GM12878 (cell line): ENCODE results near the gene ATRN. TPM values are rescaled to one million over a fixed set of nuclear protein-coding genes. Genes with fewer than 3 reads are reported as not detected.

Source experiments
- ATAC-seq: fragments of 200-7000 bp; cut with Tn5 transposase; 3 replicates; pipeline ENCODE4 v1.9.1; 2020; ENCODE audit warnings: mild to moderate bottlenecking, moderate library complexity
- BruUV-seq: library from RNA; stranded (reverse); fragments of 400-500 nt; replicated peaks from 2 replicates; lab custom pipeline; 2021; lab: Mats Ljungman, UMichigan
- CTCF ChIA-PET: fragments of 300-600 bp; sonication (Branson Sonifier 250); formaldehyde crosslinking; extraction: SDS; loops from one replicate; lab custom pipeline; 2021; ENCODE audit warnings: inconsistent platforms; lab: Yijun Ruan, JAX
- POLR2A ChIA-PET: fragments of 350-600 bp; formaldehyde crosslinking; extraction: SDS; loops from one replicate; lab custom pipeline; 2021; ENCODE audit warnings: inconsistent platforms; lab: Charles Lee
- RAD21 ChIA-PET: fragments of 300-600 bp; sonication (Branson Sonifier 250); formaldehyde crosslinking; loops from one replicate; lab custom pipeline; 2023; ENCODE audit warnings: antibody characterized with exemption; ENCODE audit not compliant: unreplicated experiment; lab: Charles Lee
- SMC1A ChIA-PET: fragments of 300-600 bp; sonication (Branson Sonifier 250); formaldehyde crosslinking; loops from one replicate; lab custom pipeline; 2023; ENCODE audit not compliant: unreplicated experiment, uncharacterized antibody; lab: Charles Lee
- DNase-seq: peaks from one replicate; pipeline ENCODE4 v3.0.0-alpha.2; 2011; ENCODE audit warnings: low read depth, low spot score
- FAIRE-seq: peaks from 3 replicates; lab custom pipeline; 2011; peaks lifted over from hg19 to GRCh38; lab: Jason Lieb, UNC
- H2AFZ ChIP-seq: 2 replicates; pipeline ENCODE4 v1.6.0; 2011; ENCODE audit warnings: low read depth, low read length, control low read depth; ENCODE audit not compliant: control insufficient read depth
- H3K27ac ChIP-seq: 2 replicates; pipeline ENCODE4 v1.5.1; 2011; ENCODE audit warnings: control low read depth; ENCODE audit not compliant: control insufficient read depth, insufficient read depth
- H3K27me3 ChIP-seq, 2 experiments: replicated peaks in 1 of 2; 2 replicates each; pipeline versions ENCODE4 v1.6.0 to v1.6.1; 2011; ENCODE audit warnings: low read length in 1 of 2; ENCODE audit not compliant: control insufficient read depth in 2 of 2, insufficient read depth in 2 of 2
- H3K36me3 ChIP-seq, 2 experiments: 2 replicates each; pipeline ENCODE4 v1.5.1; 2011; ENCODE audit warnings: low read length in 1 of 2; ENCODE audit not compliant: control insufficient read depth in 2 of 2, insufficient read depth in 2 of 2
- H3K4me1 ChIP-seq: 2 replicates; pipeline ENCODE4 v1.6.1; 2011; ENCODE audit warnings: mild to moderate bottlenecking, low read length, moderate library complexity, mixed read lengths; ENCODE audit not compliant: control insufficient read depth, insufficient read depth
- H3K4me2 ChIP-seq: 2 replicates; pipeline ENCODE4 v1.6.0; 2011; ENCODE audit warnings: control low read depth; ENCODE audit not compliant: control insufficient read depth, insufficient read depth
- H3K4me3 ChIP-seq: fragments of 200-600 bp; sonication (generic); 2 replicates; pipeline ENCODE4 v1.5.1; 2016
- H3K79me2 ChIP-seq: 2 replicates; pipeline ENCODE4 v1.6.0; 2011; ENCODE audit warnings: low read length; ENCODE audit not compliant: control insufficient read depth, insufficient read depth
- H3K9ac ChIP-seq: 2 replicates; pipeline ENCODE4 v1.8.0; 2011; ENCODE audit warnings: low read length, control low read depth, mixed read lengths; ENCODE audit not compliant: control insufficient read depth, insufficient read depth
- H3K9me3 ChIP-seq: replicated peaks from 3 replicates; pipeline ENCODE4 v1.5.1; 2011; ENCODE audit warnings: mild to moderate bottlenecking, low read length; ENCODE audit not compliant: control insufficient read depth, insufficient read depth
- H4K20me1 ChIP-seq: 2 replicates; pipeline ENCODE4 v1.6.0; 2011; ENCODE audit not compliant: control insufficient read depth, insufficient read depth
- BACH1 ChIP-seq: fragments of 450-650 bp; IDR thresholded peaks from 2 replicates; pipeline ENCODE4 v1.6.1; 2017; ENCODE audit warnings: mild to moderate bottlenecking, borderline replicate concordance
- BHLHE40 ChIP-seq, 2 experiments: fragments of 450-650 bp in 1 of 2; IDR thresholded peaks; 2 replicates each; pipeline ENCODE4 v1.6.1; 2011 to 2017; ENCODE audit warnings: low read depth in 2 of 2, borderline replicate concordance in 1 of 2, improper control_type of control experiment in 1 of 2, low read length in 1 of 2, mild to moderate bottlenecking in 1 of 2
- BRCA1 ChIP-seq: IDR thresholded peaks from 2 replicates; pipeline ENCODE4 v1.6.1; 2011; ENCODE audit warnings: low read depth, low read length, improper control_type of control experiment
- CEBPB ChIP-seq, 2 experiments: fragments of 150-350 bp in 1 of 2; IDR thresholded peaks; 2 replicates each; pipeline ENCODE4 v1.6.1; 2012 to 2014; ENCODE audit warnings: low read depth in 2 of 2, low read length in 2 of 2, borderline replicate concordance in 1 of 2, inconsistent platforms in 1 of 2
- NBN ChIP-seq: fragments of 450-650 bp; IDR thresholded peaks from 2 replicates; pipeline ENCODE4 v1.6.1; 2016
- NRF1 ChIP-seq: conservative IDR thresholded peaks from 2 replicates; pipeline ENCODE4 v1.6.1; 2011; ENCODE audit warnings: mild to moderate bottlenecking, low read depth, low read length, improper control_type of control experiment
- WGBS: methylation state at CpG from one replicate; pipeline ENCODE4 v1.1.6; 2016; ENCODE audit warnings: low lambda C conversion rate; ENCODE audit not compliant: insufficient replicate concordance, insufficient coverage; ENCODE audit errors: missing lambda C conversion rate; 5-methylcytosine and 5-hydroxymethylcytosine counted together
- in situ Hi-C: fragments of 300-500 bp; cut with MboI; formaldehyde crosslinking; loops from 9 replicates; pipeline ENCODE4 v1.14.3; 2018; ENCODE audit warnings: mixed read lengths
- intact Hi-C: fragments of 100-400 bp; cut with micrococcal nuclease; formaldehyde crosslinking; loops from one replicate; pipeline ENCODE4 v1.14.2; 2022; ENCODE audit not compliant: unreplicated experiment
- polyA plus RNA-seq, 11 experiments: library from polyadenylated mRNA; depleted of rRNA in 4 of 11; unstranded in 6 of 11; stranded (reverse) in 5 of 11; fragments of >200 nt; fragmentation: Nextera tagmentation in 4 of 11; fragmentation: Illumina TruSeq in 1 of 11; extraction: Ambion mirVana in 4 of 11; extraction: Trizol in 1 of 11; gene quantifications; 1 replicate in 1 of 11; 2 replicates in 10 of 11; pipeline versions ENCODE4 v1.2.1 to v1.2.3, GENCODE V29; 2011 to 2016; ENCODE audit warnings: inconsistent platforms in 2 of 11, missing spikeins in 2 of 11, low read depth in 1 of 11
- total RNA-seq, 4 experiments: library from RNA; depleted of rRNA in 3 of 4; stranded (reverse); fragments of >200 nt in 3 of 4; fragmentation: Illumina TruSeq in 1 of 4; extraction: Trizol in 1 of 4; gene quantifications; 2 replicates each; pipeline versions ENCODE4 v1.2.1 to v1.2.3, GENCODE V29; 2013 to 2021
- TF ChIP-seq, protein P1 (sequence below): fragments of 450-650 bp; conservative IDR thresholded peaks from 2 replicates; pipeline ENCODE4 v1.6.1; 2017; ENCODE audit warnings: mild to moderate bottlenecking, moderate library complexity

ATRN gene
- total and polyA plus RNA-seq, 10 of the 15 experiments (the other 5 are each of a cell fraction or from before 2014, with no cell fraction given): 0.71 to 11.6 (median 6.9) TPM

DNA sequence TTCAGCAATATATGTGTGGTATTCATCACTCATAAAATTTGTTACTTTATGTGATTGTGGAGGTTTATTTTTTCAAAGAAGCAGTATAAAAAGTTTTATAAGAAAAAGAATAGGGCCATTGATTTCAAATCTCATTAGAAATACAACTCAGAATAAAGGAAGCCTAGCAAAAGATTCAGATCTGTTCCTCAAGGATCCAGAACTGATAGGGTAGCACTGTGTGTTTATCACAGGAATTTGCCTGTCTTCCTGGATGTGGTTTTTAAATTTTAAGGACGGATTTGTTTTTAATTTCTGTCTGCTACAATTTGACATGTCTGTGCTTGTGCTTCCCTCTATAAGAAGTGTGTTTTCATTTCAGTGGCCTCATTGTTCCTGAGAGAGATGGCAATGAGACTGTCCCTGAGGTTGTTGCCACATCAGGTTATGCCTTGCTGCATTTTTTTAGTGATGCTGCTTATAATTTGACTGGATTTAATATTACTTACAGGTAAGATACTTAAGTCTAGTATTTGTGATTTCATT, 74.6 kb downstream of the ATRN start:
- H3K4me2 ChIP-seq: no peak overlapping the region
- CTCF ChIA-PET: interaction anchor here (0.9 kb wide), 1 partner anchor 766 kb away, joined by 3 read pairs; no protein-coding TSS in a partner anchor
- no peak overlapping the region for H3K27ac ChIP-seq
- H3K4me3 ChIP-seq: no peak overlapping the region
- in situ Hi-C loops: no loop called here
- intact Hi-C loops: no loop called here
- H3K9ac ChIP-seq: no peak overlapping the region
- H3K79me2 ChIP-seq: no peaks in the 10 kb centered on the region
- TF ChIP-seq NRF1 (no peak), BHLHE40 (IDR thresholded peaks at IDR 0.05; ENCODE audit: borderline replicate concordance in 1 of 2, low read depth in 2 of 2, low read length in 1 of 2) (no peak)
- no TSS peak for BruUV-seq
- no peaks in the 10 kb centered on the region for H3K9me3 ChIP-seq
- no peak overlapping the region for H2AFZ ChIP-seq
- H4K20me1 ChIP-seq: no peaks in the 10 kb centered on the region
- DNase-seq (no peak), ATAC-seq (no peak), FAIRE-seq (no peak)
- no peaks in the 10 kb centered on the region for H3K4me1 ChIP-seq
- POLR2A ChIA-PET: interaction anchor here (0.7 kb wide), 1 partner anchor 1541 kb away, joined by 4 read pairs; no protein-coding TSS in a partner anchor
- SMC1A ChIA-PET: no interaction called here
- H3K36me3 ChIP-seq: no peaks in the 10 kb centered on the region; a peak in 1 of 4 replicates
- 100% methylated on average over 1 of the region's 1 CpG for WGBS
- RAD21 ChIA-PET: no interaction called here
- no peaks in the 10 kb centered on the region for H3K27me3 ChIP-seq

DNA sequence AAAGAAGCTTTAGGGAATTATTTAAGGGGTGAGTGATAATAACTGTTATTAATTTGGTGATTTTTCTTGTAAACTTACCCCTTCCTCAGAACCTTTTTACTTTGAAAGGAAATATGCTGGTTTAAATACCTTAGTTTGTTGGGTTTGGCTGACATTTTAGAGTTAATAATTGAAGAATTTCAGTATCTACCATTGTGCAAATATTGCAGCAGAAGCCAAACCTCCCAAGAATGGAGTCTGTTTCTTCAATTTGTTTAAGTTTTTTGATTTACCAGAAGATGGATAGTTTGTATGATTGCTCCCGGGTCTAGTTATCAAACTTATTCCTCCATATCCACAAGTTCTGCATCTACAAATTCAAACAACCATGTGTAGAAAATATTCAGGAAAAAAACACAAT, 77.1 kb downstream of the ATRN start:
- Histone ChIP-seq H2AFZ (no peak overlapping the region), H4K20me1 (no peaks in the 10 kb centered on the region), H3K9me3 (no peaks in the 10 kb centered on the region), H3K27ac (no peak overlapping the region), H3K4me2 (no peak overlapping the region), H3K79me2 (no peaks in the 10 kb centered on the region), H3K27me3 (no peaks in the 10 kb centered on the region), H3K36me3 (no peaks in the 10 kb centered on the region; a peak in 2 of 4 replicates), H3K4me1 (no peaks in the 10 kb centered on the region), H3K9ac (no peak overlapping the region), H3K4me3 (no peak overlapping the region)
- FAIRE-seq (no peak), DNase-seq (no peak), ATAC-seq (no peak)
- SMC1A ChIA-PET: interaction anchor here (0.6 to 1.3 kb wide), 3 partner anchors 15 to 496 kb away, joined by 3 to 4 read pairs (median 3); no protein-coding TSS in a partner anchor
- RAD21 ChIA-PET: interaction anchor here (1.0 kb wide), 1 partner anchor 65 kb away, joined by 3 read pairs; no protein-coding TSS in a partner anchor
- in situ Hi-C loops (no loop called here), intact Hi-C loops (no loop called here)
- POLR2A ChIA-PET: interaction anchor here (0.5 kb wide), 1 partner anchor 451 kb away, joined by 5 read pairs; no protein-coding TSS in a partner anchor
- CTCF ChIA-PET: interaction anchor here (0.7 to 1.7 kb wide), 2 partner anchors 16 to 241 kb away, joined by 3 to 8 read pairs; no protein-coding TSS in a partner anchor
- TF ChIP-seq, protein P1, sequence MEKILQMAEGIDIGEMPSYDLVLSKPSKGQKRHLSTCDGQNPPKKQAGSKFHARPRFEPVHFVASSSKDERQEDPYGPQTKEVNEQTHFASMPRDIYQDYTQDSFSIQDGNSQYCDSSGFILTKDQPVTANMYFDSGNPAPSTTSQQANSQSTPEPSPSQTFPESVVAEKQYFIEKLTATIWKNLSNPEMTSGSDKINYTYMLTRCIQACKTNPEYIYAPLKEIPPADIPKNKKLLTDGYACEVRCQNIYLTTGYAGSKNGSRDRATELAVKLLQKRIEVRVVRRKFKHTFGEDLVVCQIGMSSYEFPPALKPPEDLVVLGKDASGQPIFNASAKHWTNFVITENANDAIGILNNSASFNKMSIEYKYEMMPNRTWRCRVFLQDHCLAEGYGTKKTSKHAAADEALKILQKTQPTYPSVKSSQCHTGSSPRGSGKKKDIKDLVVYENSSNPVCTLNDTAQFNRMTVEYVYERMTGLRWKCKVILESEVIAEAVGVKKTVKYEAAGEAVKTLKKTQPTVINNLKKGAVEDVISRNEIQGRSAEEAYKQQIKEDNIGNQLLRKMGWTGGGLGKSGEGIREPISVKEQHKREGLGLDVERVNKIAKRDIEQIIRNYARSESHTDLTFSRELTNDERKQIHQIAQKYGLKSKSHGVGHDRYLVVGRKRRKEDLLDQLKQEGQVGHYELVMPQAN: no peak
- TF ChIP-seq BRCA1: no peak
- no peak for TF ChIP-seq NBN
- TF ChIP-seq BACH1: no peak
- no peak for TF ChIP-seq CEBPB (IDR thresholded peaks at IDR 0.05; ENCODE audit: borderline replicate concordance in 1 of 2, low read depth in 2 of 2, low read length in 2 of 2)
- 100% methylated on average over 1 of the region's 1 CpG for WGBS
- no TSS peak for BruUV-seq
